ENCODE data around the gene RAPSN.

- TF ChIP-seq EZH2 (IDR thresholded peaks at IDR 0.05; ENCODE audit: borderline replicate concordance, low read length): no peak
- TF ChIP-seq, protein P1, sequence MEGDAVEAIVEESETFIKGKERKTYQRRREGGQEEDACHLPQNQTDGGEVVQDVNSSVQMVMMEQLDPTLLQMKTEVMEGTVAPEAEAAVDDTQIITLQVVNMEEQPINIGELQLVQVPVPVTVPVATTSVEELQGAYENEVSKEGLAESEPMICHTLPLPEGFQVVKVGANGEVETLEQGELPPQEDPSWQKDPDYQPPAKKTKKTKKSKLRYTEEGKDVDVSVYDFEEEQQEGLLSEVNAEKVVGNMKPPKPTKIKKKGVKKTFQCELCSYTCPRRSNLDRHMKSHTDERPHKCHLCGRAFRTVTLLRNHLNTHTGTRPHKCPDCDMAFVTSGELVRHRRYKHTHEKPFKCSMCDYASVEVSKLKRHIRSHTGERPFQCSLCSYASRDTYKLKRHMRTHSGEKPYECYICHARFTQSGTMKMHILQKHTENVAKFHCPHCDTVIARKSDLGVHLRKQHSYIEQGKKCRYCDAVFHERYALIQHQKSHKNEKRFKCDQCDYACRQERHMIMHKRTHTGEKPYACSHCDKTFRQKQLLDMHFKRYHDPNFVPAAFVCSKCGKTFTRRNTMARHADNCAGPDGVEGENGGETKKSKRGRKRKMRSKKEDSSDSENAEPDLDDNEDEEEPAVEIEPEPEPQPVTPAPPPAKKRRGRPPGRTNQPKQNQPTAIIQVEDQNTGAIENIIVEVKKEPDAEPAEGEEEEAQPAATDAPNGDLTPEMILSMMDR (IDR thresholded peaks at IDR 0.05; ENCODE audit: low read length): no peak
Observed at GRCh38 chr11:47495856-47496217, 46.9 kb upstream of the RAPSN start.

All from OCI-LY1 (cell line).